ENCODE results near the gene SLC47A2.

Gene SLC47A2

DNA sequence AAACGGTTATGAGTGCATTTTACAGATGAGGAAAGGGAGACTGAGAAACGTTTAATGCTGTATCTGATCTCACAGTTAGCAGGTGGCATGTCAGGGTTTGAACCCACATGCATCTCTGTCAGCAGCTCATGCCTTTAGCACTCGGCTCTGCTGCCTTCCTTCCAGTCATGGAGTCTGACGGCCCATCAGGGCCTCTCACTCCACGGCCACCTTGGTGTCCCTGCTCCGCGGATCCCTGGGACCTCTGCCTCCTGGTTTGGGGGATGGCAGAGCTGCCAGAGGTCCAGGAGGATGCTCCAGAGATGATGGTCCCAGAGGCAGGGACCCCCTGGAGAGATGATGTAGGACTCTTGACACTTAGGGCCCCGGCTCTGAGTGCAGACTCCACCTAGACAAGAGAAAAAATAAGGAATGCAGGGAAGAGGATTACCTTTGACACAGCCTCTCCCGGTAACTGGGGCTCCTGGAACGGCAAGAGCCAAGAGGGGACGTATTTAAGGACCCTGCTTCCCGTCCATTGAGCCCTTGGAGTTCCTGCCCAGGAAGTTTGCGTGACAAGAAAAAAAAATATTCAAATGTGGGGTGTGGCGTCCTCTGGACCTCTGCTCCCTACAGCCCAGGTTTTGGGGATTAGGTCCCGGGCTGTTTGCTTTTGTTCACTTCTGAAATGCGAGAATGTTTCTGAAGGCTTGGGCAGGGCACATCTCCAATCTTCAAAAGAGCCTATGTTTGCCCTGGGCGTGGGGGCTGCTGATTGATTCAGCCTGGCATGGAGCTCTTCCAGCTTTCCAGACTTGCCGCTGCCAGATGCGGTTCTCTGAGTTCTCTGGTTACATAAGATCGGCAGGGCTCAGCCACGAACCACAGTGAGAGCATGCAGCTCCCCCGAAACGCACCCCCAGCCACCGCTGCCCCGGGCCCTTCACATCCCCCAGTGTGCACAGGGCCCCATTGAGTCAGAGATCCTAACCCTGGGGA lies 31.7 kb upstream of the SLC47A2 start, which contains the start of gene ALDH3A1:
Gene ALDH3A1, minus strand, starts transcription at position 470 of the 978 bp plus-strand sequence. CDS start 3,169 bp downstream, outside the sequence.
- in situ Hi-C loops (cut with HindIII; ENCODE audit: low sequenced_read_pairs): no loop called here

DNA sequence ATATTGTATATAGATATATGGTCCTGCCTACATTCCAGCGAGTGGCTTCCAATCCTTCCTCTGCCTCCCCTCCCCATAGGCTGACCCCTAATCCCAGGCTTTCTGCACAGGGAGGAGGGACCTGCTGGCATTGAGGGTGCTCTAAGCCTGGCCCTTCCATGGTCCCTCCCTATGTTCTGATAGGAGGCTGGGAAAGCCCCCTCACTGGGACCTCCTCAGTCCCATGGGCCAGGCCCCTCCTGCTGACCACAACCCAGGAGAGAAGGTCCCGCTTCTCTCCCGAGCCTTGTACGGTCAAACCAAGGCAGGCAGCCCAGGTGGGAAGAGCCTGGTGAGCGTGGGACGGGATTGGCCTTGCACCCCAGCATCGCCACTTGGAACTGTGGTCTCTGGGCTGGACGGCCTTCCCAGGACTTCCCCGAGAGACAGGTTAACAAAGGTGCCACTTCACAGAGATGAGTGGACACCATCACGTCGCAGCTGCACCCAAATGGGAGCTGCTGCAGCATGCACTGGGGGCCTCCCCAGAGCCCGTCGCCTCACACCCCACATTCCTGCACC lies 30.9 kb upstream of the SLC47A2 start:
- in situ Hi-C loops (cut with HindIII; ENCODE audit: low sequenced_read_pairs): no loop called here

DNA sequence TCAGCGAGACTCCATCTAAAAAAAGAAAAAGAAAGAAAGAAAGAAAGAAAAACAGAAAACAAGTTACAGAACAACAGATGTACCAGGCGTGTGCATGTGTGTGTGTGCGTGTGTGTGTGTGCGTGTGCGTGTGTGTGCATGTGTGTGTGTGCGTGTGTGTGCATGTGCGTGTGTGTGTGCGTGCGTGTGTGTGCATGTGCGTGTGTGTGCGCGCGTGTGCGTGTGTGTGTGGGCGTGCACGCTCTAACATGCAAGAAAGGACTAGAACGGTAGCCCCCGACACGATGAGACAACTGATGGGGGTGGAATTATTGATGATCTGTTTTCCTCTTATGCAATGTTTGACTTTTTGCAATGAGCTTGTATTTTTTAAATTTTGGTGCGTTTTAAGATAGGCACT lies 30.1 kb upstream of the SLC47A2 start:
- in situ Hi-C loops (cut with HindIII; ENCODE audit: low sequenced_read_pairs): no loop called here

DNA sequence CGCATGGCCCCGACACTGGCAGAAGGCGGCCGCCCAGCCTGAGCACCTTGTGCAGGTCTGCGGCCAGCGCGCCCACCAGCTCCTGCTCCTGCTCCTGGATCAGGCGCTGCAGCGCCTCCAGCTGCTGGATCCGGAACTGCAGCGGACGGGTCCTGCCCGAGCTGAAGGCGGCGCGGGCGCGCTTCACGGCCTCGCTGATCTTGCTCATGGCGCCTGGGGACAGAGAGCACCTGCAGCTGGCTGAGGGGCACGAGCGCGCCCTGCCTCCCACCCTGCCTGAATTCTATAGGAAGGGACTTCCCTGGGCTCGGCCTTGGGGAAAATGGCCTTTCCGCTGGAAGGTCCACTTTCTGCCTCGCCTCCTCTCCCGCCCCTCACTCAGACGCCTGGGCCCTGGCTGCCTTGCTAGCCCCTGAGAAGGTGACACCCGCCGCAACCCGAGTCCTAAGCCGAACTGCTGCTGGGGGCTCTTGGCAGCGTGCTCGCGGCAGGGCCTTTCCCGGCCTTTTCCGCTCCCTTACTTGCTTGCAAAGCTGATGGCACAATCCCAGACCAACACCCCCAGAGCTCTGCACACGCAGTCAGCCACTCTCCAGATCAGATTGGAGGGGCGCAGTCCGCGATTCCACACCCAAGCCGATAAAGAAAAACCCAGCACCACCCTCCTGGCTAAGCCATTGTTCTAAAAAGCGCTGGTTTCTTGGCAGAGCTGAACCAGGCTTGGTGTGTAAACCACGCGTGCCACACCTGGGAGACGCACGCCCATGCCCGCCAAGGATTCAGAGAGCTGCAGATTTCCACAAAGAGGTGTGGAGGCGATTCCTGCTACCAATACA lies 28.8 kb upstream of the SLC47A2 start:
- in situ Hi-C loops (cut with HindIII; ENCODE audit: low sequenced_read_pairs): no loop called here

DNA sequence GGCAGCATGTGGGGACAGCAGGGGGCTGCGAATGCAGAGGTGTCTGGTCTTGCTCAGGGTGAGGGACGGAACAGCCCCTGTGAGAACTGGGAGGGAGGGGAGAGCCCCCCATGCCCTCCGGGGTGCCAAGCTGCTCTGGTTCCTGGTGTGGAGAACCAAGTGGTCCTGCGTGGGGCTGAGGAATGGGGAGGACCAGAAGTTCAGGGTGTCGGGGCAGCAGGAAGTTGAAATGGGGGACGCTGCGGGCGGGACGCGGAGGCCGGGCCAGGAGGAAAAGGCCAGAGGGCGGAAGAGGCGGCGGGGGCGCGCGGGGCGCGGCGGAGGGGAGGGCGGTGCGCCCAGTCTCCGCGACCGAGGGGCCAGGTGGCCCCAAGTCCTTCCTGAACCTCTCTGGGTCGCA lies 28.1 kb upstream of the SLC47A2 start:
- in situ Hi-C loops (cut with HindIII; ENCODE audit: low sequenced_read_pairs): no loop called here

DNA sequence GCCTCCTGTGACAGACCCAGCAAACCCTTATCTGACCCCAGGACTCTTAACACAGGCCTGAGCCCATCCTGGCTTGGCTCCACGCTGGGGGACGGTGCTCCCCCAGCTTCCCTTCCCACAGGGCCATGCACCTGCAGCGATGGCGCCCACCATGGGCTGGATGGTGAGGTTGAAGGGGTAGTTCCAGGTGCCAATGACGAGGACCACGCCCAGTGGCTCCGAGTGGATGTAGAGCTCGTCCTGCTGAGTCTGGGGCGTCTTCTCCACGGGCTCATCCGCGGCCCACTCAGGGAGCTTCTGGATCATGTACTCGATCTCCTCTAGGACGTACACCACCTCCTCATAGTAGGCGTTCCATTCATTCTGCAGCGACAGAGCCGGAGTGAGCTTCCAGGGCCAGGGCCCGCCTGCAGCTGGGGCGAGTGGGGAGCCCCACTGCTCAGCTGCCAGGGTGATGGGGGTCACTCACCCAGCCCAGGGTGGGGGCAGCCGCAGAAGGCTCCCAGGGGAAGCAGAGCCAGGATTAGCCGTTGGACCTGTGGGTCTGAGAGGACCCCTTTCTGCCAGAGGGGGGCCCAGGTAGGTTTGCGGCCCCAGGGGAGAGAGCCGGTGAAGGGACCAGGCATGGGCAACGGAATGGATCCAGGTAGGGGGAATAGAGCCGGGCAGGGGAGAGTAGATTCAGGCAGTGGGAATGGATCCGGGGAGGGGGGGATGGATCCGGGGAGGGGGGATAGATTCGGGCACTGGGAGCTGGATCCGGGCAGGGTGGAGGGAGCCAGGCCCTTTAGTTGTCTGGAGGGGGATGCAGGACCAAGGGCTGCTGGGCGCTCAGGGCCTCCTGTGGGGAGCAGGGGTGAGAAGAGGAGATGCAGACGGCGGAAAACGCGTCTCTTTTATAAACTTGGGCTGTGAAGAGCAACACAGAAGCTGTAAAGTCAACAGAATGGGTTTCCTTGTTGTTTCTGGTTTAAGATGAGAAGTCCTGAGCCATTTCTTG lies 27.0 kb upstream of the SLC47A2 start:
- in situ Hi-C loops (cut with HindIII; ENCODE audit: low sequenced_read_pairs): no loop called here

DNA sequence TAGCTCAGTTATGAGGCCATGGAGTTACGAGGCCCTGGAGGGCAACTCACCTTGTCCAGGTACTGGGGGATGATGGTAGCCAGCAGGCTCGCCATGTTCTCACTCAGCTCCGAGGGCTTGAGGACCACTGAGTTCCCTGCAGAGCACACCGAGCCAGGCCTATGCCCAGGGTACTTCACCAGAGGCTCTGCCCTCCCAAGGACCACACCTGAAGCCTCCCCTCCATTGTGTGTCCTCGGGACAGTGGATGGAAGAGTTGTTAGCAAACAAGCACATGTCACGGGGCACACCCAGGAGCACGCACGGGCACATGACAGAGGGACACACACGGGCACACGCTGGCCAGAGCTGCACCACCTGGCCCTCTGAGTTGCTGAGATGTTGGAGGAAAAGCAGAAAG lies 26.1 kb upstream of the SLC47A2 start:
- in situ Hi-C loops (cut with HindIII; ENCODE audit: low sequenced_read_pairs): no loop called here

DNA sequence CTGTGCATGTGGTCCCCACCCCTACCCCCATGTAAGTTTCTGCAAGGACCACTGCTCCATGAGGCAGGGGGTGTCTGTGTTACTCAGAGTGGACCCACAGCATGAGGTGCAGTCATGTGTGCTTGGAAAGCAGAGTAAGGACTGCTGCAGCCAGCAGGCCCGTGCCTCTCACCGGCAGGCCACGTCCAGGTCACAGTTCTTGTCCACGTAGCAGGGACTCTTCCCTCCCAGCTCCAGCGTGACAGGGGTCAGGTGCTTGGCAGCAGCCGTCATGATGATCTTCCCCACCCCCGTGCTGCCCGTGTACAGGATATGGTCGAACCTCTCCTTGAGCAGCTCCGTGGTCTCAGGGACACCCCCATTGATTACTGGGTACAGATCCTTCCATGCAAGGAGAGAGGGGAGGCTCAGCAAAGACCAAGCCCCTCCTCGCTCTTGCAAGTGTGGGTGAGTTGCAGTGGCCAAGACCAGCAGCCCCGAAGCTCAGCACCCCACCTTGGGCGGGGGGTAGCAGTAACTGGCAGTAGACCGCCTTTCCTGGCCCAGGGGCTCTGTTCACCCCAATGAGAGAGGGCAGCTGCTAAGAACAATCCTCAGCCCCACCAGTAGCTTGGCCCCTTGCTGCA lies 25.6 kb upstream of the SLC47A2 start:
- in situ Hi-C loops (cut with HindIII; ENCODE audit: low sequenced_read_pairs): no loop called here

DNA sequence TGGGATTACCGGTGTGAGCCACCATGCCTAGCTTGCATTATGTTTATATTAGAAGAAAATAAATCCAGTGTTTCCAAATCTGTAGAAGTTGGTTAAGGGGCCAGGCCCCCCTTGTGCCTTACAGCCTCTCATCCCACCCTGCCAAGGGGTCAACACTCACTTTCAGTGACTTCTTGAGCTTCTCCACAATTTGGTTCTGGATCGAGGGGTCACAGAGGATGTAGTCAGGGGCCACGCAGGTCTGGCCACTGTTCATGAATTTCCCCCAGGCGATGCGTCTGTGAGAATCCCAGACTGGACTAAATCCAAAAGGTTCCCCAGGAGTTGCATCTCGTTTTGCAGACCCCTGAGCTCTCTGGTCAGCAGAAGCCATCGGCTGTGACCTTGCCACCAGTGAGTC lies 24.5 kb upstream of the SLC47A2 start:
- in situ Hi-C loops (cut with HindIII; ENCODE audit: low sequenced_read_pairs): no loop called here

DNA sequence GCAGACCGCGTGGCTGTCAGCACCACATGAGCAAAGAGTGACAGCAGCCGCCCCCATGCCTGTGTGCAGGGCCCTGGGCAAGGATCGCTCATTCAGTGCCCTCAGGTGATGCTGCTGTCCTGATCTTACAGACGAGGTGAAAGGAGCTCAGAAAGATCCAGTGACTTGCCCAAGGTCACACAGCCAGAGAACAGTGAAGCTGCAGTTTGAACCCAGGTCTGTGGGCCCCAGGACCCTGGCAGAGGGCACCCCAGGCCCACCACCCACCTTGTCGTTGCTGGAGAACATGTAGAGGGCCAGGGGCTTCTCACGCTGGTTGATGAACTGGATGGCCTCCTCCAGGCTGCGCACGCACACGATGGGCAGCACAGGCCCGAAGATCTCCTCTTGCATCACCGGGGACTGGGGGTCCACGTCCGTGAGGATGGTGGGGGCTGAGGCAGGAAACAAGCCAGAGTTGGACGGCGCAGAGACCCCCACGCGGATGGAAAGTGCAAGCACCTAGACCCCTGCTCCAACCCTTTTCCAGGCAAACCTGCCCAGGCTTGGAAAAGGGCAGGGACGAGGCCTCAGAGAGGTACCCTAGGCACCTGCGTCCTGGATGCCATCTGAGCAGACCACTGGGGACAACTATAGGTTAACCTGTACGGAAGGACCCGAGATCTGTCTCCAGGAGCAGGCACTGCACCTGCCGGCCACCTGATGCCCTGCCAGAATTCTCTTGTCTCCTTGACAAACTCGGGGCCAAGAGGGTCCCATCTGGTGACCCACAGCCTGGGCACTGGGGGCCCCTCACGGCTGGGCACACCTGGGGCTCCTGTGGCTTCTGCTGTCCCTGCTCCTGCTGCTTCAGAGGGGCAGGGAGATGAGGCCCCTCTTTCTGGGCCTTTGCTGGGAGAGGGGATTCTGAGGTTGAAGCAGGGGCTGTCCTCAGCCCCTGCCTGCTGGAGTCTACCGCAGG lies 23.1 kb upstream of the SLC47A2 start:
- in situ Hi-C loops (cut with HindIII; ENCODE audit: low sequenced_read_pairs): no loop called here

DNA sequence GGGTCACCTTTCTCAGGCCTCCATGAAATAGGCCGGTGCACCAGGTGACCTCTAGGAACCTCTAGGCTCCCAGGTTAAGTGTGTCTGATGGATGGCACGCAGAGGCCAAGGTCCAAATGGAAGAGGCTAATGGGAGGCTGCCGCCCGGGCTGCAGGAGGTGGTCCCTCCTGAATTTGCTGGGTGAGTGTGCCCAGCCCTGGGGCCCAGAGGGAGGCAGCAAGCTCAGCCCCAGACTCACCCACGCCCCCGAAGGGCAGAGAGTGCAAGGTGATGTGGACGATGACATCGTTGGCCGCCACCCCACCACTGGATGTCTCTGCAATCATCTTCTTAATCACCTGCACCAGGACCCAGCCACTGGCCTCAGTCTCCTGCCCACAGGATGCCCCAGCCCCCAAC lies 22.4 kb upstream of the SLC47A2 start:
- in situ Hi-C loops (cut with HindIII; ENCODE audit: low sequenced_read_pairs): no loop called here

DNA sequence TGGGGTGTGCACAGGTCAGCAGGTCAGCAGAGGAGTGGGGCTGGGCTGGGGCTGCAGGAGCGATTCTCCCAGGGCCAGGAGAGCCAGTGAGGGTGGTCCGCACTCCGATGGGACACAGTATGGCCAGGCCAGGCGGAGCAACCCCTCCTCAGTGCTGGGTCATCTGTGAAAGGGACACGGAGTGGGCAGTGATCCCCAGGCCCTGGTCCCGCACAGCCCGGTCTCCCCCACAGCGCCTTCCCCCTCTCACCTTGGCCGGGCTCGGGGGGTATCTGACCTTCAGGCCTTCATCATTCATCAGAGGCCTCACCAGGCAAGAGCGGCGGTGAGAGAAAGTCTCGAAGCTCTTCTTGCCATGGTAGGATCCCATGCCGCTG lies 21.7 kb upstream of the SLC47A2 start:
- in situ Hi-C loops (cut with HindIII; ENCODE audit: low sequenced_read_pairs): no loop called here

DNA sequence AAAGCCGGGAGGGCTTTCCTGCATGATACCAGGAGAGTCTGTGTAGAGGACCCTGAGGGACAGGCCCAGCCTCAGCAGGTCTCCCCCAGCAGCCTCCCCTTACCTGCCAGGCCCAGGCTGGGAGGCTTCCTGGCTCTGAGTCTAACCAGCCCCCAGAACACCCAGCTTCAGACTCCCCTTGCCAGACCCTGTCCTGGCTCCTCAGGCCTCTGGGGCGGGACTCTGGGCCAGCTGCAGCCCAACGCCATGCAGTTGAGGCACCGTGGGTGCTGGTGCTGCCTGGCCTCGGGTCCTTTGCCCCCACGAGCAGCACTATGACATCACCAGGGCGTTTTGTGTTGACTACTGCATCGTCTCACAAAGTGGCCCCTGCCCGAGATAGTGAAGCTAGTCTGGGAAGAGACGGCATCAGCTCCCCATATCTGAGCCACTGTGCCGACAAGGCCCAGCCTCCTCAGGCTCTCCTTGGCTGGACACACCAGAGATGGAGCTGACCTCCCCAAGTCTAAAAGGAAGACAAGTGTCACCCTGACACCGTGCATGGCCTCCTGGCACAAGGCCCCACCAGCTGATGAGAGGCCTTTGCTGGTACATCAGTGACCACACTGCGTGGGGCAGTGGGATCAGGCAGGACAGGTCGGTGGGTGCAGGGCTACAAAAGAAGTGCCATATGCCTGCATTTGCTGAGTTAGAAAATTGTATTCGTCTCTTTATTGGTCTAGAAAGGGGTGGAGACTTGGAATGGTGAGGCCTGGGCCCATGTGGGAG lies 21.1 kb upstream of the SLC47A2 start:
- in situ Hi-C loops (cut with HindIII; ENCODE audit: low sequenced_read_pairs): no loop called here

DNA sequence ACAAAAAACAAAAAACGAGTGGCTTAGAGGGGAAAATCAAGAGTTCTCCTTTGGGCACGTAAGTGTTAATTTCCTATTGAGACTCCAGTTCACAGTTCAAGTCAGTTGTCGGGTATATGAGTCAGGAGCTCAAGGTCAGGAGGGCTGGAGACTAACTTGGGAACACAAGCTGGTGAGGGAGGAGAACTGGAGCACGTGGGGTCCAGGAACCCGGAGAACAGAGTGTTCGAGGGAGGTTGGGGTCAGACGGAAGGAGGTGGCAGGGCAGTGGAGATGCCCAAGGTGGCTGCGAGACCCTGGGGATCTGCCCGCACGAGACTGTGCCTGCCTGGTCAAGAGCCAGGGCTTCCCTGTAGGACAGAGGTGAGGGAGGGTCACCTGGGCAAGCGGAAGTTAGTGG lies 19.7 kb upstream of the SLC47A2 start:
- in situ Hi-C loops (cut with HindIII; ENCODE audit: low sequenced_read_pairs): no loop called here

DNA sequence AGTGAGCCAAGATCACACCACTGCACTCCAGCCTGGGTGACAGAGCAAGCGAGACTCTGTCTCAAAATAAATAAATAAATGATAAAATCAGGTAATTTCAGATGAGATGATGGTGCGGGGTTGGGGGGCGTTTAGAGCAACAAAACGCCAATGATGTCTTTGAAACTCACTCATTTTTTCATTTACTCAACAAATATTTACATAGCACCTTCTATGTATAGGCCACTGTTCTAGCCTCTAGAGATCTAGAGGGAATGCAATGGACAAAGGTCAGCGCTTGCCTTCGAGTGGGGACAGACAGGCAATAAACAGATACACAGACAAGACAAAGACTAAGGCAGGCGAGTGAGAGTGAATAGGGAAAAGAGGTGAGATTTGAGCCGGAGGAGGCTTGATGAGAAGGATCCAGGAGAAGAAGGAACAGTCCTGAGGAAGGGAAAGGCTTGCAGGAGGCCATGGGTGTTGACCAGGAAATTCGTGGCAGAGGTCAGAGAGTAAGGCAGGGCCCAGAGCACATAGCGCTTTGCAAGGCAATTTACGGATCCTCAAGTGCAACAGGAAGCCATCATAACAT lies 17.7 kb upstream of the SLC47A2 start:
- in situ Hi-C loops (cut with HindIII; ENCODE audit: low sequenced_read_pairs): no loop called here

DNA sequence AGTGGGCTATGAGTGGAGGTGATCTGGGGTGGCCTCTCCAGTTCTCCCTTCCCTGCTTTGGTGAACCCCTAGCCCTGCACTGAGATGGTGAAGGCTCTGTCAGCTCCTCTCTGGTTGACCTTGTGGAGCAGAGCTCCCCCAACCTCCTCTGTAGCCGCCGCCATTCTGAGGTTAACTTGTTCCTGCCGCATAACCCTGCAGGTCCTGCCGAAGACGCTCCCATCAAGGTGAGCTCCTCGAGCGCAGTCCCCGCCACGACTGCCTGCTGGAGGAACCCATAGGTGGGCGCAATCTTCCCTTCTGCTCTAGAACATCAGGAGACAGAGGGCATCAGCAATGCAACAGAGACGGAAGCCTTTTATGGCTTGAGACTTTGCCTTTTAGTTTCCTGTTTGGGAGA lies 15.2 kb upstream of the SLC47A2 start:
- in situ Hi-C loops (cut with HindIII; ENCODE audit: low sequenced_read_pairs): no loop called here

DNA sequence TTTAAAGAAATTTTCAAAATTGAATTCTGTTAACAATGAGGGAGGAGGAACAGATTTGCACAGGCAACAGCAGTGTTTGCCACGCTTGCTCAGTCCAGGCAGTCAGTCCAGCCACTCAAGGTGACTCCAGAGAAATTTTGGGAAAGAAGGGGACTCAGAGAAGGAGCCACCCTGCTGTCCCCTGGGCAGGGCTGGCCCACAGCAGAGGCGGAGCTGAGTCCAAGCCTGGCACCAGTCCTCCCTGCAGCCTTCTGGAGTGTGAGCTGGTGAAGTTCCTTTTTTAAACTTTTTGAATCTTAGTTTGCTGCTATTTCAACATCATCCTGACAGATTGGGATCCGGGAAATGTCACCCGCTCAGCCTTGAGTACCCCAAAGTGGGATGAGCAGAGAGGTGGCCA lies 14.5 kb upstream of the SLC47A2 start:
- in situ Hi-C loops (cut with HindIII; ENCODE audit: low sequenced_read_pairs): no loop called here

DNA sequence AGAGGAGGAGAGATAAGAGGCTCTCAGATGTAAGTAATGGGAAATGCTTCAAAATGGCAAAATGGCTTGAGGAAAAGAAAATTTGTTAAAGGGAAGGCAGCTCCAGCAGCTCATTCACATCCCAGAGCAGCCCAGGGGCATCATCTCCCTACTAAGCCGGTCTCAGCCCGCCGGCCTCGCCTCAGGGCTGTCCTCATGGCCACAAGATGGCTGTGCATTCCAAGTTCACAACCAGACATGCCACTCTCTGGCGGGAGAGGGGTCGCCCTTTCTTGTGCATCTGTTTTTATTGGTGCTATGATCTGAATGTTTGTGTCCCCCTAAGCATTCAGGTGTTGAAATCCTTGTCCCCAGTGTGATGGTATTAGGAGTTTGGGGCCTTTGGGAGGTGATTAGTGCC lies 13.5 kb upstream of the SLC47A2 start:
- in situ Hi-C loops (cut with HindIII; ENCODE audit: low sequenced_read_pairs): no loop called here

All from DLD1 (cell line).